GM12878 (cell line): ENCODE data around the gene GOLGA7B. TPM values are rescaled to one million over a fixed set of nuclear protein-coding genes. Genes with fewer than 3 reads are reported as not detected.

Source experiments
- ATAC-seq: fragments of 200-7000 bp; cut with Tn5 transposase; 3 replicates; pipeline ENCODE4 v1.9.1; 2020; ENCODE audit warnings: mild to moderate bottlenecking, moderate library complexity
- BruUV-seq: library from RNA; stranded (reverse); fragments of 400-500 nt; replicated peaks from 2 replicates; lab custom pipeline; 2021; lab: Mats Ljungman, UMichigan
- CTCF ChIA-PET: fragments of 300-600 bp; sonication (Branson Sonifier 250); formaldehyde crosslinking; extraction: SDS; loops from one replicate; lab custom pipeline; 2021; ENCODE audit warnings: inconsistent platforms; lab: Yijun Ruan, JAX
- POLR2A ChIA-PET: fragments of 350-600 bp; formaldehyde crosslinking; extraction: SDS; loops from one replicate; lab custom pipeline; 2021; ENCODE audit warnings: inconsistent platforms; lab: Charles Lee
- RAD21 ChIA-PET: fragments of 300-600 bp; sonication (Branson Sonifier 250); formaldehyde crosslinking; loops from one replicate; lab custom pipeline; 2023; ENCODE audit warnings: antibody characterized with exemption; ENCODE audit not compliant: unreplicated experiment; lab: Charles Lee
- SMC1A ChIA-PET: fragments of 300-600 bp; sonication (Branson Sonifier 250); formaldehyde crosslinking; loops from one replicate; lab custom pipeline; 2023; ENCODE audit not compliant: unreplicated experiment, uncharacterized antibody; lab: Charles Lee
- DNase-seq: peaks from one replicate; pipeline ENCODE4 v3.0.0-alpha.2; 2011; ENCODE audit warnings: low read depth, low spot score
- FAIRE-seq: peaks from 3 replicates; lab custom pipeline; 2011; peaks lifted over from hg19 to GRCh38; lab: Jason Lieb, UNC
- H2AFZ ChIP-seq: 2 replicates; pipeline ENCODE4 v1.6.0; 2011; ENCODE audit warnings: low read depth, low read length, control low read depth; ENCODE audit not compliant: control insufficient read depth
- H3K27ac ChIP-seq: 2 replicates; pipeline ENCODE4 v1.5.1; 2011; ENCODE audit warnings: control low read depth; ENCODE audit not compliant: control insufficient read depth, insufficient read depth
- H3K27me3 ChIP-seq, 2 experiments: replicated peaks in 1 of 2; 2 replicates each; pipeline versions ENCODE4 v1.6.0 to v1.6.1; 2011; ENCODE audit warnings: low read length in 1 of 2; ENCODE audit not compliant: control insufficient read depth in 2 of 2, insufficient read depth in 2 of 2
- H3K36me3 ChIP-seq, 2 experiments: 2 replicates each; pipeline ENCODE4 v1.5.1; 2011; ENCODE audit warnings: low read length in 1 of 2; ENCODE audit not compliant: control insufficient read depth in 2 of 2, insufficient read depth in 2 of 2
- H3K4me1 ChIP-seq: 2 replicates; pipeline ENCODE4 v1.6.1; 2011; ENCODE audit warnings: mild to moderate bottlenecking, low read length, moderate library complexity, mixed read lengths; ENCODE audit not compliant: control insufficient read depth, insufficient read depth
- H3K4me2 ChIP-seq: 2 replicates; pipeline ENCODE4 v1.6.0; 2011; ENCODE audit warnings: control low read depth; ENCODE audit not compliant: control insufficient read depth, insufficient read depth
- H3K4me3 ChIP-seq: fragments of 200-600 bp; sonication (generic); 2 replicates; pipeline ENCODE4 v1.5.1; 2016
- H3K79me2 ChIP-seq: 2 replicates; pipeline ENCODE4 v1.6.0; 2011; ENCODE audit warnings: low read length; ENCODE audit not compliant: control insufficient read depth, insufficient read depth
- H3K9ac ChIP-seq: 2 replicates; pipeline ENCODE4 v1.8.0; 2011; ENCODE audit warnings: low read length, control low read depth, mixed read lengths; ENCODE audit not compliant: control insufficient read depth, insufficient read depth
- H3K9me3 ChIP-seq: replicated peaks from 3 replicates; pipeline ENCODE4 v1.5.1; 2011; ENCODE audit warnings: mild to moderate bottlenecking, low read length; ENCODE audit not compliant: control insufficient read depth, insufficient read depth
- H4K20me1 ChIP-seq: 2 replicates; pipeline ENCODE4 v1.6.0; 2011; ENCODE audit not compliant: control insufficient read depth, insufficient read depth
- ATF3 ChIP-seq: IDR thresholded peaks from 2 replicates; pipeline ENCODE4 v1.6.1; 2011; ENCODE audit warnings: low read depth, mild to moderate bottlenecking, low read length, moderate library complexity, borderline replicate concordance; ENCODE audit errors: extremely low read depth
- BHLHE40 ChIP-seq, 2 experiments: fragments of 450-650 bp in 1 of 2; IDR thresholded peaks; 2 replicates each; pipeline ENCODE4 v1.6.1; 2011 to 2017; ENCODE audit warnings: low read depth in 2 of 2, borderline replicate concordance in 1 of 2, improper control_type of control experiment in 1 of 2, low read length in 1 of 2, mild to moderate bottlenecking in 1 of 2
- CHD2 ChIP-seq: IDR thresholded peaks from 2 replicates; pipeline ENCODE4 v1.6.1; 2011; ENCODE audit warnings: low read depth, low read length, improper control_type of control experiment, borderline replicate concordance
- EZH2 ChIP-seq: IDR thresholded peaks from 2 replicates; pipeline ENCODE4 v1.6.1; 2012; ENCODE audit warnings: low read depth, mild to moderate bottlenecking, control low read depth, inconsistent platforms, low read length, borderline replicate concordance; ENCODE audit not compliant: control insufficient read depth
- FOXM1 ChIP-seq: IDR thresholded peaks from 2 replicates; pipeline ENCODE4 v1.6.1; 2012; ENCODE audit warnings: low read depth, mild to moderate bottlenecking, inconsistent platforms, low read length, moderate library complexity
- IKZF1 ChIP-seq: fragments of 450-650 bp; conservative IDR thresholded peaks from 2 replicates; pipeline ENCODE4 v1.6.1; 2017; ENCODE audit warnings: antibody characterized with exemption, mild to moderate bottlenecking
- LARP7 ChIP-seq: fragments of 450-650 bp; IDR thresholded peaks from 2 replicates; pipeline ENCODE4 v1.6.1; 2017; ENCODE audit warnings: mild to moderate bottlenecking
- MAX ChIP-seq: IDR thresholded peaks from 2 replicates; pipeline ENCODE4 v1.6.1; 2012; ENCODE audit warnings: low read depth, low read length, improper control_type of control experiment
- MEF2B ChIP-seq: fragments of 450-650 bp; IDR thresholded peaks from 2 replicates; pipeline ENCODE4 v1.6.1; 2018; ENCODE audit warnings: mild to moderate bottlenecking, moderate library complexity; ENCODE audit not compliant: partially characterized antibody, poor library complexity, severe bottlenecking
- RAD21 ChIP-seq: IDR thresholded peaks from 2 replicates; pipeline ENCODE4 v1.6.1; 2011; ENCODE audit warnings: mild to moderate bottlenecking, low read depth, low read length, moderate library complexity; ENCODE audit not compliant: insufficient read depth
- RB1 ChIP-seq: fragments of 450-650 bp; formaldehyde crosslinking; IDR thresholded peaks from 2 replicates; pipeline ENCODE4 v1.6.1; 2017; ENCODE audit warnings: mild to moderate bottlenecking, borderline replicate concordance
- SMC3 ChIP-seq: IDR thresholded peaks from 2 replicates; pipeline ENCODE4 v1.6.1; 2011; ENCODE audit warnings: low read length, improper control_type of control experiment, borderline replicate concordance
- TBL1XR1 ChIP-seq: IDR thresholded peaks from 2 replicates; pipeline ENCODE4 v1.6.1; 2012; ENCODE audit warnings: low read depth, low read length, improper control_type of control experiment
- TCF12 ChIP-seq: IDR thresholded peaks from 2 replicates; pipeline ENCODE4 v1.6.1; 2011; ENCODE audit warnings: low read depth, mild to moderate bottlenecking, low read length
- WGBS: methylation state at CpG from one replicate; pipeline ENCODE4 v1.1.6; 2016; ENCODE audit warnings: low lambda C conversion rate; ENCODE audit not compliant: insufficient replicate concordance, insufficient coverage; ENCODE audit errors: missing lambda C conversion rate; 5-methylcytosine and 5-hydroxymethylcytosine counted together
- in situ Hi-C: fragments of 300-500 bp; cut with MboI; formaldehyde crosslinking; loops from 9 replicates; pipeline ENCODE4 v1.14.3; 2018; ENCODE audit warnings: mixed read lengths
- intact Hi-C: fragments of 100-400 bp; cut with micrococcal nuclease; formaldehyde crosslinking; loops from one replicate; pipeline ENCODE4 v1.14.2; 2022; ENCODE audit not compliant: unreplicated experiment
- polyA plus RNA-seq, 11 experiments: library from polyadenylated mRNA; depleted of rRNA in 4 of 11; unstranded in 6 of 11; stranded (reverse) in 5 of 11; fragments of >200 nt; fragmentation: Nextera tagmentation in 4 of 11; fragmentation: Illumina TruSeq in 1 of 11; extraction: Ambion mirVana in 4 of 11; extraction: Trizol in 1 of 11; gene quantifications; 1 replicate in 1 of 11; 2 replicates in 10 of 11; pipeline versions ENCODE4 v1.2.1 to v1.2.3, GENCODE V29; 2011 to 2016; ENCODE audit warnings: inconsistent platforms in 2 of 11, missing spikeins in 2 of 11, low read depth in 1 of 11
- total RNA-seq, 4 experiments: library from RNA; depleted of rRNA in 3 of 4; stranded (reverse); fragments of >200 nt in 3 of 4; fragmentation: Illumina TruSeq in 1 of 4; extraction: Trizol in 1 of 4; gene quantifications; 2 replicates each; pipeline versions ENCODE4 v1.2.1 to v1.2.3, GENCODE V29; 2013 to 2021
- TF ChIP-seq, protein P1 (sequence below), 3 experiments: IDR thresholded peaks in 2 of 3; conservative IDR thresholded peaks in 1 of 3; 2 replicates each; pipeline ENCODE4 v1.5.1; 2011; ENCODE audit warnings: low read depth in 3 of 3, low read length in 3 of 3, mild to moderate bottlenecking in 3 of 3, control low read depth in 2 of 3, moderate library complexity in 2 of 3, inconsistent platforms in 1 of 3, mixed read lengths in 1 of 3; ENCODE audit not compliant: control insufficient read depth in 2 of 3, insufficient read depth in 1 of 3; ENCODE audit errors: extremely low read depth in 1 of 3
- TF ChIP-seq, protein P2 (sequence below): fragments of 450-650 bp; IDR thresholded peaks from 2 replicates; pipeline ENCODE4 v1.6.1; 2017; ENCODE audit warnings: mild to moderate bottlenecking, moderate library complexity

The GOLGA7B gene
- total and polyA plus RNA-seq, 10 of the 15 experiments (the other 5 are each of a cell fraction or from before 2014, with no cell fraction given), result 0.01 to 0.02 (median 0.01) TPM; not detected in 7

DNA sequence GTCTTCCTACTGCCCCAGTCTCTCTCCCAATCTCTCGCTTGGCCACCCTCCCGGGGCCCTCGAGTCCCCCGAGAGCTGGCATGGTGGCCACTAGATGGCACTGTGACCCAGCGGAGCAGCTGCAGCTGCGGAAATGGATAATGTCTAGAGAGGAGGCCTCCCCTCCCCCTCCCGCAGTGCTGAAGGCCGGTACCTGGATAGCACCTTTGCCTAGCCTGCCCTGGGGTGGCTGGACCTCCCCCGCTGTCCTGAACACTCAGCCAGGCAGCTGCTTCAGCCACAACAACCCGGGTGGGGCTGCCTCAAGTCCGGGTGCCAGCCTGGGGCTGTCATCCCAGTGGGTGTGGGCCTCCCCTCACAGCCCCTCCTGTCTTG is 65.2 kb downstream of the GOLGA7B start:
- Histone ChIP-seq H3K27ac (no peak overlapping the region), H2AFZ (no peak overlapping the region), H4K20me1 (no peaks in the 10 kb centered on the region), H3K4me3 (no peak overlapping the region), H3K27me3 (peaks cover 0 to 2% of the 10 kb centered on the region in 2 experiments; a peak in 1 of 4 replicates), H3K36me3 (no peaks in the 10 kb centered on the region), H3K79me2 (no peaks in the 10 kb centered on the region), H3K9ac (no peak overlapping the region), H3K4me2 (no peak overlapping the region), H3K9me3 (no peaks in the 10 kb centered on the region), H3K4me1 (no peaks in the 10 kb centered on the region)
- FAIRE-seq, result peak; percentile 31
- ChIA-PET CTCF (interaction anchor here (0.6 to 7.1 kb wide), 16 partner anchors 8 to 1362 kb away, joined by 3 to 143 read pairs (median 4); no protein-coding TSS in a partner anchor), POLR2A (interaction anchor here (0.6 kb wide), 1 partner anchor 517 kb away, joined by 7 read pairs; no protein-coding TSS in a partner anchor), SMC1A (interaction anchor here (1.1 to 2.7 kb wide), 3 partner anchors 113 to 131 kb away, joined by 5 to 25 read pairs (median 11); no protein-coding TSS in a partner anchor), RAD21 (interaction anchor here (1.0 to 2.9 kb wide), 5 partner anchors 113 to 511 kb away, joined by 3 to 44 read pairs (median 6); no protein-coding TSS in a partner anchor)
- intact Hi-C loops, result loop anchor here (1.0 to 10.0 kb wide), 5 partner anchors 113 to 750 kb away; no protein-coding TSS in a partner anchor
- DNase-seq, result no peak
- peak; percentile 99 for ATAC-seq
- BruUV-seq, result no TSS peak
- 5% methylated on average over 10 of the region's 11 CpGs for WGBS
- in situ Hi-C loops, result loop anchor here (5.0 kb wide), 1 partner anchor 127 kb away; no protein-coding TSS in a partner anchor
- peak; percentile 90 for TF ChIP-seq RAD21
- TF ChIP-seq TCF12, result 0 out of 2 replicates have a peak, but pooled peaks have one; percentile 54
- TF ChIP-seq EZH2, result no peak
- TF ChIP-seq, protein P1, sequence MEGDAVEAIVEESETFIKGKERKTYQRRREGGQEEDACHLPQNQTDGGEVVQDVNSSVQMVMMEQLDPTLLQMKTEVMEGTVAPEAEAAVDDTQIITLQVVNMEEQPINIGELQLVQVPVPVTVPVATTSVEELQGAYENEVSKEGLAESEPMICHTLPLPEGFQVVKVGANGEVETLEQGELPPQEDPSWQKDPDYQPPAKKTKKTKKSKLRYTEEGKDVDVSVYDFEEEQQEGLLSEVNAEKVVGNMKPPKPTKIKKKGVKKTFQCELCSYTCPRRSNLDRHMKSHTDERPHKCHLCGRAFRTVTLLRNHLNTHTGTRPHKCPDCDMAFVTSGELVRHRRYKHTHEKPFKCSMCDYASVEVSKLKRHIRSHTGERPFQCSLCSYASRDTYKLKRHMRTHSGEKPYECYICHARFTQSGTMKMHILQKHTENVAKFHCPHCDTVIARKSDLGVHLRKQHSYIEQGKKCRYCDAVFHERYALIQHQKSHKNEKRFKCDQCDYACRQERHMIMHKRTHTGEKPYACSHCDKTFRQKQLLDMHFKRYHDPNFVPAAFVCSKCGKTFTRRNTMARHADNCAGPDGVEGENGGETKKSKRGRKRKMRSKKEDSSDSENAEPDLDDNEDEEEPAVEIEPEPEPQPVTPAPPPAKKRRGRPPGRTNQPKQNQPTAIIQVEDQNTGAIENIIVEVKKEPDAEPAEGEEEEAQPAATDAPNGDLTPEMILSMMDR (IDR thresholded peaks at IDR 0.05 in 2 of 3, conservative IDR thresholded peaks at IDR 0.05 in 1 of 3; ENCODE audit: control insufficient read depth in 2 of 3, extremely low read depth in 1 of 3, insufficient read depth in 1 of 3, low read depth in 3 of 3, low read length in 3 of 3), result peak; percentile 83 to 86 (median 84)
- no peak for TF ChIP-seq ATF3
- TF ChIP-seq, protein P2, sequence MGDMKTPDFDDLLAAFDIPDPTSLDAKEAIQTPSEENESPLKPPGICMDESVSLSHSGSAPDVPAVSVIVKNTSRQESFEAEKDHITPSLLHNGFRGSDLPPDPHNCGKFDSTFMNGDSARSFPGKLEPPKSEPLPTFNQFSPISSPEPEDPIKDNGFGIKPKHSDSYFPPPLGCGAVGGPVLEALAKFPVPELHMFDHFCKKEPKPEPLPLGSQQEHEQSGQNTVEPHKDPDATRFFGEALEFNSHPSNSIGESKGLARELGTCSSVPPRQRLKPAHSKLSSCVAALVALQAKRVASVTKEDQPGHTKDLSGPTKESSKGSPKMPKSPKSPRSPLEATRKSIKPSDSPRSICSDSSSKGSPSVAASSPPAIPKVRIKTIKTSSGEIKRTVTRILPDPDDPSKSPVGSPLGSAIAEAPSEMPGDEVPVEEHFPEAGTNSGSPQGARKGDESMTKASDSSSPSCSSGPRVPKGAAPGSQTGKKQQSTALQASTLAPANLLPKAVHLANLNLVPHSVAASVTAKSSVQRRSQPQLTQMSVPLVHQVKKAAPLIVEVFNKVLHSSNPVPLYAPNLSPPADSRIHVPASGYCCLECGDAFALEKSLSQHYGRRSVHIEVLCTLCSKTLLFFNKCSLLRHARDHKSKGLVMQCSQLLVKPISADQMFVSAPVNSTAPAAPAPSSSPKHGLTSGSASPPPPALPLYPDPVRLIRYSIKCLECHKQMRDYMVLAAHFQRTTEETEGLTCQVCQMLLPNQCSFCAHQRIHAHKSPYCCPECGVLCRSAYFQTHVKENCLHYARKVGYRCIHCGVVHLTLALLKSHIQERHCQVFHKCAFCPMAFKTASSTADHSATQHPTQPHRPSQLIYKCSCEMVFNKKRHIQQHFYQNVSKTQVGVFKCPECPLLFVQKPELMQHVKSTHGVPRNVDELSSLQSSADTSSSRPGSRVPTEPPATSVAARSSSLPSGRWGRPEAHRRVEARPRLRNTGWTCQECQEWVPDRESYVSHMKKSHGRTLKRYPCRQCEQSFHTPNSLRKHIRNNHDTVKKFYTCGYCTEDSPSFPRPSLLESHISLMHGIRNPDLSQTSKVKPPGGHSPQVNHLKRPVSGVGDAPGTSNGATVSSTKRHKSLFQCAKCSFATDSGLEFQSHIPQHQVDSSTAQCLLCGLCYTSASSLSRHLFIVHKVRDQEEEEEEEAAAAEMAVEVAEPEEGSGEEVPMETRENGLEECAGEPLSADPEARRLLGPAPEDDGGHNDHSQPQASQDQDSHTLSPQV, result no peak
- TF ChIP-seq CHD2, result peak; percentile 46; the same call in 1 of the 2 replicates
- TF ChIP-seq SMC3, result peak; percentile 62
- TF ChIP-seq MEF2B, result peak; percentile 54
- no peak for TF ChIP-seq MAX
- 0 out of 2 replicates have a peak, but pooled peaks have one; percentile 14 for TF ChIP-seq IKZF1
- TF ChIP-seq FOXM1, result no peak
- 0 out of 2 replicates have a peak, but pooled peaks have one; percentile 31 for TF ChIP-seq RB1
- TF ChIP-seq TBL1XR1, result no peak
- 0 out of 4 replicates have a peak, but pooled peaks of 1 of the 2 experiments have one; percentile 6 for TF ChIP-seq BHLHE40 (IDR thresholded peaks at IDR 0.05; ENCODE audit: borderline replicate concordance in 1 of 2, low read depth in 2 of 2, low read length in 1 of 2)
- peak; percentile 51; the same call in 1 of the 2 replicates for TF ChIP-seq LARP7
